IMR-90 (cell line): Measurements from ENCODE around the gene BFSP1. TPM values are rescaled to one million over a fixed set of nuclear protein-coding genes. Genes with fewer than 3 reads are reported as not detected.

Experiments
- ATAC-seq: fragments of 200-7000 bp; cut with Tn5 transposase; 2 replicates; pipeline ENCODE4 v1.9.1; 2020; ENCODE audit warnings: low read depth, mild to moderate bottlenecking, moderate library complexity
- BruUV-seq: library from RNA; stranded (reverse); fragments of 400-500 nt; replicated peaks from 2 replicates; lab custom pipeline; 2021; lab: Mats Ljungman, UMichigan
- CTCF ChIA-PET: fragments of 300-600 bp; formaldehyde crosslinking; extraction: SDS; loops from one replicate; lab custom pipeline; 2021; ENCODE audit warnings: antibody characterized with exemption; lab: Yijun Ruan, JAX
- POLR2A ChIA-PET: fragments of 300-600 bp; sonication (Branson Sonifier 250); formaldehyde crosslinking; loops from one replicate; lab custom pipeline; 2022; ENCODE audit warnings: antibody characterized with exemption; ENCODE audit not compliant: unreplicated experiment; lab: Charles Lee
- DNase-seq: peaks from one replicate; pipeline ENCODE4 v3.0.0; 2013
- H2AFZ ChIP-seq: replicated peaks from 2 replicates; pipeline ENCODE3; 2013; ENCODE audit warnings: low read length, mild to moderate bottlenecking; ENCODE audit not compliant: poor library complexity
- H2AK5ac ChIP-seq: 2 replicates; pipeline ENCODE4 v1.6.1; 2013; ENCODE audit warnings: low read depth, low read length, inconsistent platforms
- H2AK9ac ChIP-seq: replicated peaks from 2 replicates; pipeline ENCODE3; 2013; ENCODE audit warnings: mild to moderate bottlenecking, low read depth, low read length, moderate library complexity; ENCODE audit not compliant: poor library complexity
- H2BK120ac ChIP-seq: 2 replicates; pipeline ENCODE4 v1.6.1; 2013; ENCODE audit warnings: low read depth, low read length, inconsistent platforms
- H2BK15ac ChIP-seq: 3 replicates; pipeline ENCODE4 v1.6.1; 2013; ENCODE audit warnings: low read depth, low read length, inconsistent platforms
- H2BK20ac ChIP-seq: 2 replicates; pipeline ENCODE4 v1.6.1; 2013; ENCODE audit warnings: low read depth, mild to moderate bottlenecking, inconsistent platforms, low read length, moderate library complexity
- H2BK5ac ChIP-seq: 2 replicates; pipeline ENCODE4 v1.6.1; 2013; ENCODE audit warnings: mild to moderate bottlenecking, low read depth, low read length, inconsistent platforms; ENCODE audit not compliant: poor library complexity, severe bottlenecking
- H3K14ac ChIP-seq: replicated peaks from 2 replicates; pipeline ENCODE4 v1.6.1; 2013; ENCODE audit warnings: low read depth, low read length, inconsistent platforms
- H3K18ac ChIP-seq: 2 replicates; pipeline ENCODE4 v1.6.1; 2013; ENCODE audit warnings: low read depth, low read length, control low read depth
- H3K23ac ChIP-seq: 2 replicates; pipeline ENCODE4 v1.6.1; 2013; ENCODE audit warnings: low read depth, low read length, inconsistent platforms
- H3K27ac ChIP-seq: 2 replicates; pipeline ENCODE4 v1.5.1; 2013; ENCODE audit warnings: mild to moderate bottlenecking, control low read depth, low read length; ENCODE audit not compliant: insufficient read depth
- H3K27me3 ChIP-seq: 2 replicates; pipeline ENCODE4 v1.6.1; 2013; ENCODE audit warnings: low read length; ENCODE audit not compliant: control insufficient read depth, insufficient read depth
- H3K36me3 ChIP-seq: 2 replicates; pipeline ENCODE4 v1.6.1; 2013; ENCODE audit warnings: low read length, mixed read lengths; ENCODE audit not compliant: control insufficient read depth, insufficient read depth
- H3K4ac ChIP-seq: 2 replicates; pipeline ENCODE4 v1.6.1; 2013; ENCODE audit warnings: low read depth, low read length, inconsistent platforms
- H3K4me1 ChIP-seq: 2 replicates; pipeline ENCODE4 v1.6.1; 2013; ENCODE audit warnings: low read length, mixed read lengths; ENCODE audit not compliant: control insufficient read depth, insufficient read depth
- H3K4me2 ChIP-seq: 2 replicates; pipeline ENCODE4 v1.6.1; 2013; ENCODE audit warnings: low read depth, mild to moderate bottlenecking, control low read depth, low read length, moderate library complexity
- H3K4me3 ChIP-seq: 2 replicates; pipeline ENCODE4 v1.5.1; 2013; ENCODE audit warnings: low read depth, mild to moderate bottlenecking, control low read depth, low read length, moderate library complexity; ENCODE audit not compliant: insufficient read depth
- H3K56ac ChIP-seq: 2 replicates; pipeline ENCODE4 v1.6.1; 2013; ENCODE audit warnings: low read length, inconsistent platforms; ENCODE audit not compliant: insufficient read depth; ENCODE audit errors: extremely low read depth
- H3K79me1 ChIP-seq, 2 experiments: 2 replicates each; pipeline ENCODE4 v1.6.1; 2013; ENCODE audit warnings: low read length in 2 of 2, inconsistent platforms in 1 of 2, low read depth in 1 of 2
- H3K9ac ChIP-seq: 2 replicates; pipeline ENCODE4 v1.6.1; 2013; ENCODE audit warnings: low read depth, low read length, control low read depth
- H3K9me1 ChIP-seq: 2 replicates; pipeline ENCODE4 v1.6.1; 2013; ENCODE audit warnings: low read length, inconsistent platforms; ENCODE audit not compliant: insufficient read depth
- H3K9me3 ChIP-seq: 2 replicates; pipeline ENCODE4 v1.6.1; 2013; ENCODE audit warnings: low read length; ENCODE audit not compliant: control insufficient read depth, insufficient read depth
- H4K20me1 ChIP-seq: 2 replicates; pipeline ENCODE4 v1.6.1; 2013; ENCODE audit warnings: low read length, inconsistent platforms; ENCODE audit not compliant: insufficient read depth
- H4K5ac ChIP-seq: 2 replicates; pipeline ENCODE4 v1.6.1; 2013; ENCODE audit warnings: mild to moderate bottlenecking, low read depth, low read length, control low read depth
- H4K8ac ChIP-seq, 2 experiments: 2 replicates each; pipeline ENCODE4 v1.6.1; 2013; ENCODE audit warnings: low read depth in 2 of 2, low read length in 2 of 2, control low read depth in 1 of 2, inconsistent platforms in 1 of 2
- H4K91ac ChIP-seq: 2 replicates; pipeline ENCODE4 v1.6.1; 2013; ENCODE audit warnings: low read depth, low read length, inconsistent platforms; ENCODE audit not compliant: insufficient read depth
- BHLHE40 ChIP-seq: fragments of 150-350 bp; IDR thresholded peaks from 2 replicates; pipeline ENCODE4 v1.6.1; 2016; ENCODE audit warnings: mild to moderate bottlenecking, low read depth, low read length
- CEBPB ChIP-seq: IDR thresholded peaks from 2 replicates; pipeline ENCODE4 v1.6.1; 2012; ENCODE audit warnings: low read depth, low read length, improper control_type of control experiment
- CHD1 ChIP-seq: IDR thresholded peaks from 2 replicates; pipeline ENCODE4 v1.6.1; 2012; ENCODE audit warnings: low read depth, low read length, improper control_type of control experiment
- FOS ChIP-seq: fragments of 150-350 bp; IDR thresholded peaks from 2 replicates; pipeline ENCODE4 v1.6.1; 2016; ENCODE audit warnings: low read depth, low read length
- MAFK ChIP-seq: IDR thresholded peaks from 2 replicates; pipeline ENCODE4 v1.6.1; 2012; ENCODE audit warnings: low read depth, low read length, improper control_type of control experiment
- MAZ ChIP-seq: IDR thresholded peaks from 2 replicates; pipeline ENCODE4 v1.6.1; 2012; ENCODE audit warnings: low read depth, mild to moderate bottlenecking, low read length, improper control_type of control experiment, moderate library complexity, borderline replicate concordance
- MXI1 ChIP-seq: IDR thresholded peaks from 2 replicates; pipeline ENCODE4 v1.6.1; 2012; ENCODE audit warnings: low read depth, mild to moderate bottlenecking, low read length, moderate library complexity, borderline replicate concordance
- NFE2L2 ChIP-seq: fragments of 150-350 bp; IDR thresholded peaks from 2 replicates; pipeline ENCODE4 v1.6.1; 2016; ENCODE audit warnings: low read depth, mild to moderate bottlenecking, low read length
- POLR2A ChIP-seq: IDR thresholded peaks from 2 replicates; pipeline ENCODE4 v1.6.1; 2012; ENCODE audit warnings: mild to moderate bottlenecking, low read depth, low read length
- RAD21 ChIP-seq: IDR thresholded peaks from 2 replicates; pipeline ENCODE4 v1.6.1; 2012; ENCODE audit warnings: low read length, improper control_type of control experiment
- RCOR1 ChIP-seq: IDR thresholded peaks from 2 replicates; pipeline ENCODE4 v1.6.1; 2012; ENCODE audit warnings: mild to moderate bottlenecking, low read length, improper control_type of control experiment; ENCODE audit not compliant: insufficient replicate concordance
- RFX5 ChIP-seq: IDR thresholded peaks from 2 replicates; pipeline ENCODE4 v1.8.0; 2012; ENCODE audit warnings: low read depth, mild to moderate bottlenecking, low read length, moderate library complexity
- SMC3 ChIP-seq: fragments of 150-350 bp; IDR thresholded peaks from 2 replicates; pipeline ENCODE4 v1.6.1; 2016; ENCODE audit warnings: low read depth, mild to moderate bottlenecking, antibody characterized with exemption, low read length, moderate library complexity
- WGBS, 2 experiments: methylation state at CpG; one replicate each; pipeline versions ENCODE4 v1.1.5 to v1.1.7; 2013; ENCODE audit warnings: missing lambda C conversion rate in 2 of 2; ENCODE audit not compliant: insufficient read length in 1 of 2; ENCODE audit errors: extremely low coverage in 2 of 2; 5-methylcytosine and 5-hydroxymethylcytosine counted together
- dilution Hi-C: fragments of 300-500 bp; cut with HindIII; formaldehyde crosslinking; loops from one replicate; pipeline ENCODE4 v1.14.3; 2018; ENCODE audit warnings: low sequenced_read_pairs; ENCODE audit not compliant: unreplicated experiment
- in situ Hi-C: fragments of 300-500 bp; cut with MboI; formaldehyde crosslinking; loops from 3 replicates; pipeline ENCODE4 v1.14.3; 2019; ENCODE audit warnings: low sequenced_read_pairs, inconsistent platforms, mixed read lengths
- intact Hi-C: fragments of 100-400 bp; cut with micrococcal nuclease; formaldehyde crosslinking; loops from 2 replicates; pipeline ENCODE4 v1.10.0; 2022
- polyA plus RNA-seq, 3 experiments: library from polyadenylated mRNA; depleted of rRNA; stranded (reverse); fragments of >200 nt; gene quantifications; 2 replicates each; pipeline ENCODE4 v1.2.3, GENCODE V29; 2012; ENCODE audit warnings: low replicate concordance in 1 of 3
- total RNA-seq: library from RNA; depleted of rRNA; stranded (reverse); fragments of >200 nt; gene quantifications from 2 replicates; pipeline ENCODE4 v1.2.3, GENCODE V29; 2012
- TF ChIP-seq, protein P1 (sequence below): fragments of 150-350 bp; IDR thresholded peaks from 2 replicates; pipeline ENCODE4 v1.6.1; 2016; ENCODE audit warnings: low read depth, mild to moderate bottlenecking, low read length, moderate library complexity, borderline replicate concordance
- TF ChIP-seq, protein P2 (sequence below): conservative IDR thresholded peaks from 2 replicates; pipeline ENCODE4 v1.5.1; 2012; ENCODE audit warnings: mild to moderate bottlenecking, low read depth, low read length, improper control_type of control experiment
- TF ChIP-seq, protein P3 (sequence below): fragments of 150-350 bp; IDR thresholded peaks from 2 replicates; pipeline ENCODE4 v1.6.1; 2017; ENCODE audit warnings: mild to moderate bottlenecking, antibody characterized with exemption, low read length, low read depth

Gene BFSP1
- total and polyA plus RNA-seq, 2 of the 4 experiments (the other 2 are of a cell fraction) = 1.1 to 2.0 TPM

DNA sequence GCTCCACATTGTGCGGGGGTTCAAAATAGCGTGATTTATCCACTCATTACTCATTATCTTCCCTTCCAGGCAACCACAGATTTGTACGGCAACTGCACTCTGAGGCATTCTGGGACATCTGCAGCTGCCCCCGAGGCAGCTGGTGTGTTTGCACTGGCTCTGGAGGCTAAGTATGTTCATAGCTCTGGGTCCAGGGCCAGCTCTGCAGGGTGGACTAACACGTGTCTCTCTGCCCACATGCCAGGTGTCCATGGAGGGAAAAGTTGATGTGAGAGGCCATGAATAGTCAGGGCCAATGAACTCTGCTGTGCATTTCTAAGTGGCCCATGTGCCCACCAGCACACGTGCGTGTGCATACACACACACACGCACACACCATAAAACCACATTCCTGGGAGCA is 74.9 kb downstream of the BFSP1 start:
- BruUV-seq = no TSS peak

More for the DNA sequence above, 74.9 kb downstream of the BFSP1 start:
- Histone ChIP-seq H3K4me1 (no peaks in the 10 kb centered on the region), H3K9me1 (no peaks in the 10 kb centered on the region), H2BK5ac (no peak overlapping the region), H2BK120ac (no peak overlapping the region), H4K20me1 (no peaks in the 10 kb centered on the region), H2AK5ac (no peak overlapping the region), H2BK20ac (no peak overlapping the region), H3K14ac (no peak overlapping the region), H3K9me3 (no peaks in the 10 kb centered on the region), H3K4me3 (no peak overlapping the region), H2AK9ac (no peak overlapping the region), H3K4me2 (no peak overlapping the region), H3K4ac (no peak overlapping the region), H3K27ac (no peak overlapping the region), H3K23ac (no peak overlapping the region), H2BK15ac (no peak overlapping the region), H4K91ac (no peak overlapping the region), H3K9ac (no peak overlapping the region), H3K18ac (no peak overlapping the region), H3K36me3 (no peaks in the 10 kb centered on the region), H3K79me1 (no peaks in the 10 kb centered on the region), H2AFZ (no peak overlapping the region), H4K8ac (no peak overlapping the region), H3K27me3 (peaks cover 13% of the 10 kb centered on the region; the same call in 1 of the 2 replicates), H3K56ac (no peak overlapping the region), H4K5ac (no peak overlapping the region)
- ATAC-seq (no peak), DNase-seq (no peak)
- TF ChIP-seq, protein P1, sequence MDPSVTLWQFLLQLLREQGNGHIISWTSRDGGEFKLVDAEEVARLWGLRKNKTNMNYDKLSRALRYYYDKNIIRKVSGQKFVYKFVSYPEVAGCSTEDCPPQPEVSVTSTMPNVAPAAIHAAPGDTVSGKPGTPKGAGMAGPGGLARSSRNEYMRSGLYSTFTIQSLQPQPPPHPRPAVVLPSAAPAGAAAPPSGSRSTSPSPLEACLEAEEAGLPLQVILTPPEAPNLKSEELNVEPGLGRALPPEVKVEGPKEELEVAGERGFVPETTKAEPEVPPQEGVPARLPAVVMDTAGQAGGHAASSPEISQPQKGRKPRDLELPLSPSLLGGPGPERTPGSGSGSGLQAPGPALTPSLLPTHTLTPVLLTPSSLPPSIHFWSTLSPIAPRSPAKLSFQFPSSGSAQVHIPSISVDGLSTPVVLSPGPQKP = no peak
- TF ChIP-seq MAFK = no peak
- TF ChIP-seq FOS = no peak
- no peak for TF ChIP-seq RFX5
- no peak for TF ChIP-seq RAD21
- TF ChIP-seq CHD1 = no peak
- TF ChIP-seq MAZ = no peak
- no peak for TF ChIP-seq CEBPB
- TF ChIP-seq RCOR1 = no peak
- no peak for TF ChIP-seq BHLHE40
- TF ChIP-seq, protein P2, sequence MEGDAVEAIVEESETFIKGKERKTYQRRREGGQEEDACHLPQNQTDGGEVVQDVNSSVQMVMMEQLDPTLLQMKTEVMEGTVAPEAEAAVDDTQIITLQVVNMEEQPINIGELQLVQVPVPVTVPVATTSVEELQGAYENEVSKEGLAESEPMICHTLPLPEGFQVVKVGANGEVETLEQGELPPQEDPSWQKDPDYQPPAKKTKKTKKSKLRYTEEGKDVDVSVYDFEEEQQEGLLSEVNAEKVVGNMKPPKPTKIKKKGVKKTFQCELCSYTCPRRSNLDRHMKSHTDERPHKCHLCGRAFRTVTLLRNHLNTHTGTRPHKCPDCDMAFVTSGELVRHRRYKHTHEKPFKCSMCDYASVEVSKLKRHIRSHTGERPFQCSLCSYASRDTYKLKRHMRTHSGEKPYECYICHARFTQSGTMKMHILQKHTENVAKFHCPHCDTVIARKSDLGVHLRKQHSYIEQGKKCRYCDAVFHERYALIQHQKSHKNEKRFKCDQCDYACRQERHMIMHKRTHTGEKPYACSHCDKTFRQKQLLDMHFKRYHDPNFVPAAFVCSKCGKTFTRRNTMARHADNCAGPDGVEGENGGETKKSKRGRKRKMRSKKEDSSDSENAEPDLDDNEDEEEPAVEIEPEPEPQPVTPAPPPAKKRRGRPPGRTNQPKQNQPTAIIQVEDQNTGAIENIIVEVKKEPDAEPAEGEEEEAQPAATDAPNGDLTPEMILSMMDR = no peak
- TF ChIP-seq, protein P3, sequence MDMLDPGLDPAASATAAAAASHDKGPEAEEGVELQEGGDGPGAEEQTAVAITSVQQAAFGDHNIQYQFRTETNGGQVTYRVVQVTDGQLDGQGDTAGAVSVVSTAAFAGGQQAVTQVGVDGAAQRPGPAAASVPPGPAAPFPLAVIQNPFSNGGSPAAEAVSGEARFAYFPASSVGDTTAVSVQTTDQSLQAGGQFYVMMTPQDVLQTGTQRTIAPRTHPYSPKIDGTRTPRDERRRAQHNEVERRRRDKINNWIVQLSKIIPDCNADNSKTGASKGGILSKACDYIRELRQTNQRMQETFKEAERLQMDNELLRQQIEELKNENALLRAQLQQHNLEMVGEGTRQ = no peak
- no peak for TF ChIP-seq NFE2L2
- TF ChIP-seq POLR2A = no peak
- TF ChIP-seq MXI1 = no peak
- TF ChIP-seq SMC3 = no peak
- 90% methylated on average over 2 of the region's 8 CpGs; no CpG with 5 or more reads in 1 of the 2 experiments for WGBS, 2 experiments
- CTCF ChIA-PET = no interaction called here
- in situ Hi-C loops (no loop called here), dilution Hi-C loops (no loop called here), intact Hi-C loops (no loop called here)
- POLR2A ChIA-PET = no interaction called here
